Memory B cell (primary cell): Measurements from ENCODE around the gene DNASE1L3.

ENCODE experiments used
- ATAC-seq: fragments of 150-1000 bp; cut with Tn5 transposase; 2 replicates; pipeline ENCODE4 v1.10.0; 2021; ENCODE audit warnings: low read depth, mild to moderate bottlenecking, moderate library complexity
- DNase-seq, 2 donors: peaks; one replicate each; pipeline ENCODE4 v3.0.0; 2022; ENCODE audit warnings: low spot score in 2 of 2
- H3K27ac Mint-ChIP-seq: one replicate; pipeline ENCODE4 v1.8.0; 2022; ENCODE audit warnings: mild to moderate bottlenecking, moderate library complexity, mixed read lengths
- H3K27me3 Mint-ChIP-seq: one replicate; pipeline ENCODE4 v1.8.0; 2022; ENCODE audit warnings: mixed read lengths
- H3K36me3 Mint-ChIP-seq: one replicate; pipeline ENCODE4 v1.8.0; 2022; ENCODE audit warnings: mild to moderate bottlenecking, mixed read lengths
- H3K4me1 Mint-ChIP-seq: one replicate; pipeline ENCODE4 v1.8.0; 2022; ENCODE audit warnings: mixed read lengths
- H3K4me3 Mint-ChIP-seq: one replicate; pipeline ENCODE4 v1.8.0; 2022; ENCODE audit warnings: mild to moderate bottlenecking, moderate library complexity, mixed read lengths
- H3K9me3 Mint-ChIP-seq: one replicate; pipeline ENCODE4 v1.8.0; 2022; ENCODE audit warnings: mixed read lengths

Gene DNASE1L3

DNA sequence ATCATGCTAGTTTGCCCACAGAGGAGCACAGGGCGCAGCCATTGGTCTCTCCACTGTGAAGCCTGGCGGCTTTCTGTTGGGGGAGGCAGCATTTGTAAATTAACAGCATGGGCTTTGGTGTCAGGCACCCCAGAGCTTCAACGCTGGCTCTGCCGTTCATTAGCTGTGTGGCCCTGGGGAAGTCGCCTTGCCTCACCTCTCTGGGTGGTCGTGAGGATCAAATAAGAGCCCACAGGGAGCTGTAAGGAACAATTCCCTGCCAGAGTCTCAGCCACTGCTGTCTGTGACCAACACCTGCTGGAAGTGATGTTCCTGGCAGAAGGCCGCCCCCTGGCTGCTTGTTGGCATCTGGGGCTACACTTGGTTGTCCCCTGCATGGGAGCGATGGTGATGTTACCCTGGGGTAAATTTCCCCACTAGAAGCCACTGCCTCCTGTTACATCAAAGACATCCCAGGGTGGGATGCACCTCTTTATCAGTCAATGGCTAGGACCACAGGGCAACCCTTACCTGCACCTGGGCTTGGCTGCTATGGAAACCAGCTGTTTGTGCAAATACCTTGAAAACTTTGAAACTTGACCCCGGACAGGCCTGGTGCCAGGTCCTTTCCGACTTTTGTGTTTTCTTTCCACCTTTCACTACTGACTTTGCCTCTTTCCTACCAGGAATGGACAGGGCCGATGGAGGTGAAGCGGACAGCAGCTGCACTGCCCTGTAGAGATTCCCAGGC lies 36.9 kb downstream of the DNASE1L3 start:
- Mint-ChIP-seq H3K27me3 (no peaks in the 10 kb centered on the region), H3K27ac (no peak overlapping the region), H3K36me3 (peaks cover 9% of the 10 kb centered on the region), H3K9me3 (no peaks in the 10 kb centered on the region), H3K4me1 (peaks cover 8% of the 10 kb centered on the region), H3K4me3 (no peak overlapping the region)
- DNase-seq (no peak), ATAC-seq (peak; percentile 30)

DNA sequence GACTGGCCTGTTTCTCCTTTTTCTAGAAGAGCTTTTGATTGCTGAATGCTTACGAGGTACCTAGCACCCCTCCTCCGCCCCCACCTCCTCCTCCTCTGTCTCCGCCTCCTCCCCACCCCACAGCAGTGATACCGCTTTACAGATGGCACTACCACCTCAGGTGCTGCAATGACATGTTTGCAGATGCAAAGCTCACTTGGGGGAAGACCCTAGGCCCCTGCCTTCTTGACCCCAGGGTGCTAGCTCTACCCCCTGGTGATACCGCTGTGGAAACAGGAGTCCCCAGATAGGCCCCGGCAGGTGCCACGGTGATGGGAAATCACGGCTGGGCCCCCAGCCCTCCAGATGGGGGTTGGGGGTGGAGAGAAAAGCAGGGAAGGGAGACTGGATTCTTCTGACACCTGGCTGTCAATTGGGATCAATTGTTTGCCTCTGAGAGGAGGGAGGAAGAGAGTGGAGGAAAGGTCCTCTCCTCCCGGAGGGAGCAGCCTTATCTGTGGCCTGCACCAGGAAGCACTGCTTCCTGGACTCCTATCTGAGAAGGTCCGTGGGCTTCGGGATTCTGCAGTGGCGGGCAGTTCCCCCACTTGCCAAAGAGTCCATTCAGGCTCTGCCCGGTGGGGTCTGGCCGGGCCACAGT lies 37.6 kb downstream of the DNASE1L3 start:
- Mint-ChIP-seq H3K27me3 (no peaks in the 10 kb centered on the region), H3K27ac (no peak overlapping the region), H3K9me3 (no peaks in the 10 kb centered on the region), H3K4me1 (peaks cover 2% of the 10 kb centered on the region), H3K4me3 (no peak overlapping the region), H3K36me3 (peaks cover 9% of the 10 kb centered on the region)
- no peak for DNase-seq
- ATAC-seq, result no peak

DNA sequence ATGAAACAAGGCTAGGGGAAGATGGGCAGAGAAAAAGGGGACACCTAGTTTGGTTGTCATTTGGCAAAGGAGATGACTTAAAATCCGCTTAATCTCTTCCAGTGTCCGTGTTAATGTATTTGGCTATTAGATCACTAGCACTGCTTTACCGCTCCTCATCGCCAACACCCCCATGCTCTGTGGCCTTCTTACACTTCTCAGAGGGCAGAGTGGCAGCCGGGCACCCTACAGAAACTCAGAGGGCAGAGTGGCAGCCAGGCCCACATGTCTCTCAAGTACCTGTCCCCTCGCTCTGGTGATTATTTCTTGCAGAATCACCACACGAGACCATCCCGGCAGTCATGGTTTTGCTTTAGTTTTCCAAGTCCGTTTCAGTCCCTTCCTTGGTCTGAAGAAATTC lies 39.6 kb downstream of the DNASE1L3 start:
- DNase-seq, result no peak
- Mint-ChIP-seq H3K4me3 (no peak overlapping the region), H3K27me3 (no peaks in the 10 kb centered on the region), H3K36me3 (peaks cover 9% of the 10 kb centered on the region), H3K9me3 (no peaks in the 10 kb centered on the region), H3K4me1 (no peaks in the 10 kb centered on the region), H3K27ac (peak overlapping the region; percentile 64)
- ATAC-seq, result no peak

DNA sequence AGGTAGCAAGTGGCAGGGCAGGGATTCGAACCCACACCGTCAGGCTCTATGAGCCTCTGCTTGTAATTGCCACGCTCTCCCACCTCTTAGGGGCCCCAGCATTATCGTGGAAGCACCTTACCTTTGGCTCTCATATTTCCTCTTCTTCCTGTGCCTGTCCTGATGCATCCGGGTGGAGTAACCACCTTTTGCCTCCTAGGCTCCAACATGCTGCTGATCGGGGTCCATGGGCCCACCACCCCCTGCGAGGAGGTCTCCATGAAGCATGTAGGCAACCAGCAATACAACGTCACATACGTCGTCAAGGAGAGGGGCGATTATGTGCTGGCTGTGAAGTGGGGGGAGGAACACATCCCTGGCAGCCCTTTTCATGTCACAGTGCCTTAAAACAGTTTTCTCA lies 40.4 kb downstream of the DNASE1L3 start:
- DNase-seq (no peak), ATAC-seq (no peak)
- H3K4me3 Mint-ChIP-seq, result no peak overlapping the region
- no peak overlapping the region for H3K27ac Mint-ChIP-seq
- H3K27me3 Mint-ChIP-seq, result no peaks in the 10 kb centered on the region
- no peaks in the 10 kb centered on the region for H3K4me1 Mint-ChIP-seq
- H3K36me3 Mint-ChIP-seq, result peaks cover 11% of the 10 kb centered on the region
- H3K9me3 Mint-ChIP-seq, result no peaks in the 10 kb centered on the region

DNA sequence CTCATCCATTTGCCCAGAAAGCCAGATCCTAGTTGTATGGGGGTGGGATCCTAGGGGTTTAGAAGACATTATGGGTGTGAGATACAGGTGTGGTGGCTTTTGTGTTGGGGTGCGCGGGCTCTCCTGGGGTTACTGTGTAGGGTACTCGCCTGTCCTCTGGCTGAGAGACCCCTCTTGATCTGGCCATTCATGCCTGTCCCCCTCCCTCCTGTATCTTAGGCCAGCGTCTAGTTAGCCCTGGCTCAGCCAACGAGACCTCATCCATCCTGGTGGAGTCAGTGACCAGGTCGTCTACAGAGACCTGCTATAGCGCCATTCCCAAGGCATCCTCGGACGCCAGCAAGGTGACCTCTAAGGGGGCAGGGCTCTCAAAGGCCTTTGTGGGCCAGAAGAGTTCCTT lies 41.4 kb downstream of the DNASE1L3 start:
- Mint-ChIP-seq H3K4me3 (no peak overlapping the region), H3K27me3 (no peaks in the 10 kb centered on the region), H3K36me3 (peaks cover 11% of the 10 kb centered on the region), H3K9me3 (no peaks in the 10 kb centered on the region), H3K4me1 (no peaks in the 10 kb centered on the region), H3K27ac (no peak overlapping the region)
- no peak for ATAC-seq
- DNase-seq, result no peak

DNA sequence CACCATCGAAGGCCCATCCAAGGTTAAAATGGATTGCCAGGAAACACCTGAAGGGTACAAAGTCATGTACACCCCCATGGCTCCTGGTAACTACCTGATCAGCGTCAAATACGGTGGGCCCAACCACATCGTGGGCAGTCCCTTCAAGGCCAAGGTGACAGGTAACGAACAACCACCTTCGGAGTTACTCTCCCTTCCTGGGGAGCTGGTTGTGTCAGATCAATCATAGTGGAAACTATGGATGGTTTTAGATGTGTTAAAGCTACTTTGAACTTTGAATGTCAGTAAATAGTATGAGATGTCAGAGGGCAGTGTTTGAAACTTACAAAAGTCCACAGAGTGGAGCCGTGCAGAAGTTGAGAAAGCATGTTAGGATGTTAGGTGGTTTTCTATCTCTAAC lies 42.3 kb downstream of the DNASE1L3 start:
- Mint-ChIP-seq H3K4me1 (no peaks in the 10 kb centered on the region), H3K4me3 (no peak overlapping the region), H3K27ac (no peak overlapping the region), H3K27me3 (no peaks in the 10 kb centered on the region), H3K36me3 (peaks cover 19% of the 10 kb centered on the region), H3K9me3 (no peaks in the 10 kb centered on the region)
- no peak for DNase-seq
- no peak for ATAC-seq

DNA sequence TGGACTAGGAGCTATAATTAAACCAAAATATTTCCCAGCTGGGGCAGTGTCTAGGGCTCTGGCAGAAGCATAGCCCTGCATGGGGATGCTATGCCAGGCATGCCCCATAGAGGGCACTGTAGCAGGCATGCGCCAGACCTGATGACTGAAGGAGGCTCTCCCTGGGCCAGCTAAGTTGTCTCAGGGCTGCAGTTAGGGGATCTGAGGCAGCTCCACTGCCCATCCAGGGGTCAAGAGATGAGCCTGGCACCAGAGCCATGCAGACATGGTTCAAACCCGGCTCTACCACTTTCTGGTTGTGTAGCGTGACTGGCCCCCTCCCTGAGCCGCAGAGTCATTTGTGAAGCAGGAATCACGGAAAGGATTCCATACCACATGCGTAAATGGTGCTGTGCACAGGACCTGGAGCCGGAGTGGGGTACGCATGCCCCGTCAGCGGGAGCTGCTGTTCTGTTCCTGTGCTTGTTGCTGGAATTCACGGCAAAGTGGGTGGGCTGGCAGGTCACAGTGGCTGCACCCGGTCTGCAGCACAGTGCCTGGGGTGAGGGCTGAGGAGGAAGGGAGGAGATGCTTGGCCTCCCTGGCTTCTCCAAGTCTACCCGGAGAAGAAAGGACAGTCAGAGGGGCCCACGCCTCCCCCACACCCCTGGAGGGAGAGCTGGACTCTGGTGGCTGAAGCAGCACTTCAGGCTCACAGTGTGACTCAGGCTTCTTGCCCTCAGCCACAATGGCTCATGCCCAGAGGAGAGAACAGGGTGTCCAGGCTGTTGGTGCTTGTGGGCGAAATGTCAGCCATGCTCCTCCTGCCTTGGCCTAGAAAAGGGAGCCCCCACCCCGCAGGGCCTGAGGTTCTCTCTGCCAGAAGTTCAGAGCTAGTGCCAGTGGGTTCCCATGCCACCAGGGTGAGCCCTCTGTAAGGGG lies 43.1 kb downstream of the DNASE1L3 start:
- Mint-ChIP-seq H3K4me3 (no peak overlapping the region), H3K9me3 (no peaks in the 10 kb centered on the region), H3K36me3 (peaks cover 23% of the 10 kb centered on the region), H3K4me1 (no peaks in the 10 kb centered on the region), H3K27me3 (no peaks in the 10 kb centered on the region), H3K27ac (no peak overlapping the region)
- ATAC-seq, result peak; percentile 82
- DNase-seq, result peak; percentile 57 to 58

DNA sequence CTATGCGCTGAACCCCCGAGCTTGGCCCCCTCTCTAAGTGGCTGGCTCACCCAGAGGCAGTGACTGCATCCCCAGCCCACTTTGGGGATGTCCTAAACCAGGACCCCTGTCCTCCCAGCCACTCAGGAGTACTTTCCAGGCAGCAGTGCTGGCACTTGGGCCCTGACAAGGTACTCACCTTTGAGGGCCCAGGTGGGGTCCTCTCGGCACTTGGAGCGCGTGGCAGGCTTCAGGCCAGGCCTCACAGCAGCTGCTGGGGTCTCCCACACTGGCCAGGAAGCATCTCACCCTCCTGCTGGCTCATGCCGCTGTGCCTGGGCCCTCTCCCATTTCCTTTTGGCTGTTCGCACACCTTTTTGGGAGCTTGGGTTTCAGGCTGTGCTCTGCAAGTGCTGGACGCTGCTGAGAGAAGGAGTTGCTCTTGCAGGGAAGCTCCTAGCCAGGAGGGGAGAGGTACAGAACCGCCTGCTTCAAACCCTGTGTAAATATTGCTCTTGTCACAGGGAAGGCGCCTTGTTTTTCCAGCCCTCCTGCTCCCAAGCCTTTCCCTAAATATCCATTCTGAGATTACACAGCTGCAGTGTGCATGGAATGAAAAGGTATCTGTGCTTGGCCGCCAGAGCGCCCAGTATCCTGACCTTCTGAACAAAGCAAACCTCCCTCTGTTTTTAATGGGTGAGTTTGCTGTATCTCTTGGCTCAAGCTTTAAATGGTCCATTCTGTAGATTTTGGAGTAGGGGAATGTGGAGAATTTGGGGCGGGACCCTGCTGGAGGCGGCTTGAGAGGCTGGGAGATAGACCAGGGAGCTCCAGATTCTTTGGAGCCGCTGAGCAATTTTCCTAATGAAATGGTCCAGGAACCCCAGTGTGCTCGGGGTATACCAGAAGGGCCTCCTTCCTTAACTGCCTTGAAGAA lies 45.6 kb downstream of the DNASE1L3 start:
- no peaks in the 10 kb centered on the region for H3K27me3 Mint-ChIP-seq
- DNase-seq, result no peak
- no peaks in the 10 kb centered on the region for H3K4me1 Mint-ChIP-seq
- no peak for ATAC-seq
- no peaks in the 10 kb centered on the region for H3K9me3 Mint-ChIP-seq
- H3K27ac Mint-ChIP-seq, result no peak overlapping the region
- no peak overlapping the region for H3K4me3 Mint-ChIP-seq
- peaks cover 35% of the 10 kb centered on the region for H3K36me3 Mint-ChIP-seq

DNA sequence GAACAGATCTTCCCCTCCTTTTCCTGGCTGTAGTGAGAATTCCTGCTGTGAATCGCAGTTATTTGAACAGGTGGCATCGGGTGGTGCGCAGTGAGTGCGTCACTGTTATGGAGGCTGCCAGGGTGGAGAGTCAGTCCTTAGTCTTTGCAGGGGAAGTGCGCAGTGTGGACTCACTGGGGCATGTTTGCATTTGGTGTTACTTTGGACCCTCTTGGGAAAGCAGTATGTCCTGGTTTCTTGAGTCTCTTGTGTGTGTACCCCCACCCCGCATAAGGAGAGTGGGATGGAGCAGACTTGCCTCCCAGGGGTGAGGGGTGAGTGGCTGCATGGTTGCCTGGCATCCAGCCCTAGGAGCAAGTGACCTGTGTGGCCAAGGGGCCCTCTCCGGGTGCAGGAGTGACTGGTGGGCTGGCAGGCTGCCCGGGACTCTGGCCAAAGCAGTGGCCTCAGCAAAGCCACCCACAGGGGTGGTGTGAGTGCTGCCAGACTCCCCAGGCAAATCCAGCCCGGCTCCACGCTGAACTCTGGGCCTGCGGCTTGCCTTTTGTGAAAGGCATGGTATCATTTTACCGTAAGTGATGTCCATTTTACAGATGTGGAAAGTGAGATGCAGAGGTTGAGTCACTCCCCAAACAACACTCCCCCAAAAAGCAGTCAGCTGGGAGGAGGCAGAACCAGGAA lies 46.4 kb downstream of the DNASE1L3 start:
- DNase-seq, result no peak
- Mint-ChIP-seq H3K9me3 (no peaks in the 10 kb centered on the region), H3K27ac (no peak overlapping the region), H3K27me3 (no peaks in the 10 kb centered on the region), H3K36me3 (peaks cover 32% of the 10 kb centered on the region), H3K4me1 (no peaks in the 10 kb centered on the region), H3K4me3 (no peak overlapping the region)
- ATAC-seq, result no peak

DNA sequence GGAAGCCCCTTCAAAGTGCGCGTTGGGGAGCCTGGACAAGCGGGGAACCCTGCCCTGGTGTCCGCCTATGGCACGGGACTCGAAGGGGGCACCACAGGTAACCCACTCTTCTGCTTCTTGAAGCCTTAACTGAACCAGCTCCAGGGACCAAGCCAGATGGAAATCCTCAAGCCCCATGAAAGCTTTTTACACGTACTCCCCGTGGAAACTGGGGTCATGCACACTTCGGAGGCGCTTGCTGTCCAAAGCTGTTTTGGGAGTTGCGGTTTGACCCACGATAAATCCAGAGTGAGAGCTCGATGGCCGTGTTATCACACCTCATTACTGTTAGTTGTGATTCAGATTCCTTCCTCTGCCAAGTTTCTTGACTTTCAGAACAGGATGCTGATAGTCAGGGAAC lies 47.5 kb downstream of the DNASE1L3 start:
- no peaks in the 10 kb centered on the region for H3K9me3 Mint-ChIP-seq
- peaks cover 30% of the 10 kb centered on the region for H3K36me3 Mint-ChIP-seq
- no peaks in the 10 kb centered on the region for H3K4me1 Mint-ChIP-seq
- H3K4me3 Mint-ChIP-seq, result no peak overlapping the region
- no peak for ATAC-seq
- no peaks in the 10 kb centered on the region for H3K27me3 Mint-ChIP-seq
- no peak for DNase-seq
- no peak overlapping the region for H3K27ac Mint-ChIP-seq

DNA sequence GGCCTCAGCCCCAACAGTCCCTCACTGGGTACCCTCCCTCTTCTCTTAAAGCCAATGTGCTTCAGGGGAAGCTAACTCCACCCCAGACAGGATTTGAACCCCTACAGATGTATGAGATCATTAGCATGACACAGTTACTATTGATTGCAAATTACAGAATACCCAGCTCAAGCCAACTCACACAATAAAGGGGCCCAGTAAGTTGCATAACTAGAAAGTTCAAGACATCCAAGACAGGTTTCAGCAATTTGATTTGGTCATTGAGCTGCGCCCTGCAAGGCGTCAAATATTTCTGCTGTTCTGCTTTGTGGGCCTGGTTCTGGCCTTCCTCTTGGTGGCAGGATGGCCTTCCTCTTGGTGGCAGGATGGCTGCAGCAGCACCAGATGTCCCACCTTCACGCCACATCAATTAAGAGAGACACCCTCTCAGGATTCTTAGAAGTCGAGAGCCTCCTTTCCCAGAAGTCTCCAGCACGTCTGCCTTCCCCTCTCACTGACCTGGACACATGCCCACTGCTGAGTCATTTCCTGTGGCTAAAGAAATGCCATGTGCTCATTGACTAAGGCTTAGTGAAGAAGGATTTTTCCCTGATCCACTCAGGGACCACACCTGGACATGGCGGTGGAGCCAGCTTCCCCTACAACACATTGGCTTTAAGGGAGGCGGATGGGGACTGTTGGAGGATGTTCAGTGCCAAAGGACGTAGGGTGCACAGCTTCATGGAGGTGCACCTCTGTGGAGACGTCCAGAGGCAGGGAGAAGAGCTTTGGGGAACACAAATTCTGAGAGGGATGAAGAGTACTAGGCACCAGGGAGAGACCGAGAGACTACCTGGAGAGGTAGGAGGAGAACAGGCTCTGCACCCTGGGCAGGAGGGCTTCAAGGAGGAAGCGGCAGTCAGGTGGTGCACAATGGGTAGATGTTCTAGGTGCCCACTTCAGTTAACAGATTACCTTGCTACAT lies 49.1 kb downstream of the DNASE1L3 start:
- Mint-ChIP-seq H3K4me1 (no peaks in the 10 kb centered on the region), H3K36me3 (peaks cover 35% of the 10 kb centered on the region), H3K27me3 (no peaks in the 10 kb centered on the region), H3K4me3 (no peak overlapping the region), H3K27ac (no peak overlapping the region), H3K9me3 (no peaks in the 10 kb centered on the region)
- ATAC-seq (no peak), DNase-seq (no peak)

DNA sequence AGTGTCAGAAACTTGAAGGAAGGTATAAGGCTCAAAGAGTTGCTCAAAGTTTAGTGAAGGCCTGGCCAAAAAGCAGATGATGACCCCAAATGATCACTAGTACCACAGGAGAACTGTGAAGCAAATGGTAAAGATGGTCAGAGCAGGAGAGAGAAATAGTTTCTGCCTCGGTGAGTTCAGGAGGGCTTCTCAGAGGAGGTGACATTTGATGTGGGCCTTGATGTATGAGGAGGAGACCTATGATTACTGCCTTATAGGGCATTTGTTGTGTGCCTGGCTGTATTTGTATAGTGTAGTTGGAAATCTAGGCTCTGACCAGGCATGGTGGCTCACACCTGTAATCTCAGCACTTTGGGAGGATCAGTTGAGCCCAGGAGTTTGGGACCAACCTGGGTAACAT lies 50.4 kb downstream of the DNASE1L3 start:
- ATAC-seq (no peak), DNase-seq (no peak)
- Mint-ChIP-seq H3K27me3 (no peaks in the 10 kb centered on the region), H3K9me3 (no peaks in the 10 kb centered on the region), H3K4me3 (no peak overlapping the region), H3K27ac (no peak overlapping the region), H3K36me3 (peaks cover 36% of the 10 kb centered on the region), H3K4me1 (no peaks in the 10 kb centered on the region)
